Fibroblast of skin of right biceps (primary cell): Measurements from ENCODE around the gene ACO1.
"Not testable (repeated sequence)": the region's sequence is repeated elsewhere in the genome, so short reads cannot be mapped to it uniquely, and the experiment has no call there.

Source experiments
- DNase-seq: peaks from one replicate; pipeline ENCODE4 v3.0.0-alpha.2; 2013

The ACO1 gene

DNA sequence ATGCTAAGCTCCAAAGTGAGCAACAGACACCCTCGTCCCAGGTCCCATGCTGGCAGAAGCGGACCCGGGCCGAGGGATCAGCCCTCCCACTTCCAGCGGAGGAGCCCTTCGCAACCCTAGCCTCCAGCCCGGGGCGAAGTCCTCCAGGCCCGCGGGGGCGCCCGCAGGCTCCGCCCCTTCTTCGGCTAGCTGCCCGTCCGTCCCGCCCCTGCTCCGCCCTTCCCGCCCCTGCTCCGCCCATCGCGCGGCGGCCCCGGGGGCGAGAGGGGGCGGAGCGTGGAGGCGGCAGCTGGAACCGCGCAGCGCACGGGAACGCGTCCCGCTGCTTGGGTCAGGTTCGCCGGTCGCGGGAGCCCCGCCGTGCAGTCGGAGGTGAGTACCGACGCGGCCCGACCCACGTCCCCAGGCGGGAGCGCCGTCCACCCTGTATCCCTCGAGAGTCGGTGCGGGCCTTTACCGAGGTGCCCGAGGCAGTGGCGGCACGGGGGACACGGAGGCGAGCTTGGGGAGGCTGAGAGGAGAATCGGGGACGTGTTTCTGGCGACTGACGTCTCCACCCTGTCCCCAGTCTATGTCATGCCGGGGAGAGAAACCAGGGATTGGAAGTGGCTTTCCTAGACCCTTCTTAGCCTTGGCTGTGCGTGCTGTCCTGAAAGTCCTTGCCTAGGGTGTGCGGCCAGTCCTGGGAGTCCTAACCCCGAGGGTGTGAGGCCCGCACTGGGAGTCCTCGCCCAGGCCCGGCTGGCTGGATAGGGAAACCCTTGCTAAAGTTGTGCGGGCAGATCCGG lies at the start of gene ACO1:
TSS of gene ACO1 (plus strand) at position 280 of the 788 bp plus-strand sequence. CDS start 20,864 bp downstream, outside the sequence.
- peak; percentile 84 for DNase-seq

DNA sequence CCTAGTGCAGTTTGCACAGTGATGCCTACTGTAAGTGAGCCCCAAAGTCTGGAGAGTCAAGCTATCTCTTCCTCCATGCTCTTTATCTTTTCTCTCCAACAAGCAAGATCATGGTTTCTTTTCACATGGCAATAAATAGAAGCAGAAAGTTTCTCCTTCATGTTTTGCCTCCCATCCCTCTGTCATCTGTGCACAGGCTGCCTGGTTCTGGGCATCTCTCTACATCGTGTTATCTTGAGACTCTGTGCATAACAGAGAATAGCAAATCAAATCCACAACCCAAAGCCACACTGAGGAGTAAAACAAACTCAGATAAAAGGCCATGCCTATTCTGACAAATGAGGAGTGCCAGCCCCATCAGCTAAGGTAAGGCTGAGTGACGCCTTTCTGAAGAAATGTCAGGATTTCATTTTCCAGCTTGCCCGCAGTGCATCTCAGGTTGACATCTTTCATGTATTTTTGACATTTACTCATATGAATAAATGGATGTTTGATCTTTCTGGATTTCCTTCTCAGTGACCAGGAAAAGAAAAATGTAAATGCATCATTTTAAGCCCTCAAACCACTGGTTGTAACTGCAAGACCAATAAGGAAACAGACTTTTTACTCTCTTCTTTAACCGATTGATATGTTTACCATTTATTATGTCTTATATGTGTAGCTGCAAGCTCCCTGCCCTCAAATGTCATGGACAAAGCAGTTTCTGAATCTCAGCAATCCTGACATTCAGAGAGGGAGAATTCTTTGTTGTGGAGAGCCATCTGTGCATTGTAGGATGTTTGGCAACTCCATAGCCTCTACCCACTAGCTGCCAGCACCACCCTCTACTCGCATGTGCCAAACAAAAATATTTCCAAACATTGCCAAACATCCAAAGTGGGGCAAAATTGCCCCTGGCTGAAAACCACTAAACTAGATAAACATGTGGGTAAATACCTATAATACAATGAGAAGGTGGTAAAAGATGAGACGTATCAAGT lies 49.2 kb upstream of the ACO1 start:
- no peak for DNase-seq

DNA sequence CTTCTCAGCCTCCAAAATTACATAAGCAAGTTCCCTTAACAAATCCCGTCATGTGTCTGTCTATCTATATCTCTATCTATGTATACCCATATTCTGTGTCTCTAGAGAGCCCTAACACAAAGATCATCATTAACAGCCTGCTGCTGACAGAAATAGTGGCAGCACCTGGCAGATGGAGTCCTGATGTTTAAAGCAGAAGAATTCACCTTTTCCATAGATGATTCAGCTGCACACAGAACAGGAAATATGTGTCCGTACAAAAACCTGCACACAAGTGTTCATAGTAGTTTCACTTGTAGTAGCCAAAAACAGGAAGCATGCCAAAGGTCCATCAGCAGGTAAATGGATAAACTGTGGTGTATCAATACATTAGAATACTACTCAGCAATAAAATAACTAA lies 45.0 kb upstream of the ACO1 start:
- DNase-seq: no peak

DNA sequence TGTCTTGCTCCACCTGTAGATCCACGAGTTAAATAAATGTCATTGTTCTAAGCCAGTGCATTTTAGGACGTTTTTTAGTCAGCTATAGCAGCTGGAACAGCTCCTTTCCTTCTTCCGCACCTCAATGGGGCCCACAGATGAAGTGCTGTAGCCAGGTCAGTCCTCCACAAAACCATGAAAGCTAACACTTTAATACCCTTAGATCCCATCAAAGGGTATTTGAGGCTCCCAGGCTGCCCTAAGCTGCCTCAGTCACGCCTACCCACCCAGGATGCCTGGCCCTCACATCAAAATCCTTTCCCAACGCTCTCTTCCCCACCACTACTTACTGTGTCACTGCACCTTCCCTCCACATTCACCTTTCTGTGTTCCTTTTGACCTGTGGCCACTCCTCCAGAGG lies 44.1 kb upstream of the ACO1 start:
- DNase-seq: no peak

DNA sequence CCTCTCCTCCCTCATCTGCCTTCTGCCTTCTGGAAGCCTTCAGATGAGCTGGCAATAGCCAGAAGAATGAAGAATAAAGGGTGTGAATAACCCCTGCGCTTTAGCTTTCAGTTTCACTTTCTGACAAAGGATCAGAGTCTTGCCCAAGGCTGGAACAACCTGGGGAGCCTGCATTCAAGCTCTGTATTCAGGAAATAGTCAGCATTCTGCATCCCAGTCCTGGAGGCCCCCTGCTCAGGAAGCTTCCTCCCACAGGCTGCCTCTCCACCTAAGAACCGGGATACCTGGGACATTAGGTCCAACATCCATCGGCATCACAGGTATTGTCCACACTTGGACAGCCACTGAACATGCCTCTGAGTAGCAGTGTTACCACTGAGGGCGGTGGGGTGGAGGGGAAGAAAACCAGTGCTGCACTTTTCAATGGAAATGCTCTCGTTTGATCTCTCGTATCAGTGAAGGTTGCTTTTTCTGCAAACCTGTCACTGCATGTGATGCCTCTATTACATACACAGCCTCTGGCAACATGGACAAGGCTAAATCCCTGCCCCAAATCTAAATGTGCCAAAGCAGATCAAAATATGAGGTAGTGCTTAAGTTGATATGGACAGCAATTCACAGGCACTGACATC lies 39.8 kb upstream of the ACO1 start:
- DNase-seq: no peak

DNA sequence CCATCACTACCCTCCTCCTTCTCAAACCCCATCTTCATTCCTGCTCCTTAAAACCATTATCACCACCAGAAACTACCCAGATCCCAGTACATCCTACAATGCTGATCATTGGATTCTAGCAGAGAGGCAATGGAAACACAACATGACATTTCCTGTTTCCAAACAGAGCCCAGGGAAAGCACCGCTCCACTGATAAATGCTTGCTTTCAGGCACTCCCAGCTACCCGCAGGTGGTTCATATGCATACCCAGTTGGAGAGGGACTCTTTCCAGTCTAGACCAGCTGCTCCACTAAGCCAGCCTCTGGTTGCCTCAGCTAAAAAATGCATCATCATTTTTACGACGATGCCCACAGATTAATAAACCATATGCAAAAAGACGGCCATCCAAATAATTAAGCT lies 39.2 kb upstream of the ACO1 start:
- DNase-seq: no peak

DNA sequence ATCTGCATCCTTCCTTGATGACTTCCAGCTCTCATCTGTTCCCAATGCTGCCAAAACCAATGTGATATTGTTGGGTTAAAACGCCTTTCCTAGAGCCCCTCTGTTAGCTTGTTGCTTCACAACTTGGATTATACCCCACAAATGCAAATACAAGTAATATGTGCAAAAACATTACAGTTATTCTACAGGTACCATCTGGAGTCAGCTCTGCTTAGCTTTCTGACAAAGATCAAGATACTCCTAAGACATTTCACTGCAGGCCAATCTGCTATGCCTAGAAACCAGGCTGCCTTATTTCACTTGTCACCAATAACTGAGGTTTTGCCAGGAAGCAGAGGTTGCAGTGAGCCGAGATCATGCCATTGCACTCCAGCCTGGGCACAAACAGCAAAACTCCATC lies 36.9 kb upstream of the ACO1 start:
- DNase-seq: no peak

DNA sequence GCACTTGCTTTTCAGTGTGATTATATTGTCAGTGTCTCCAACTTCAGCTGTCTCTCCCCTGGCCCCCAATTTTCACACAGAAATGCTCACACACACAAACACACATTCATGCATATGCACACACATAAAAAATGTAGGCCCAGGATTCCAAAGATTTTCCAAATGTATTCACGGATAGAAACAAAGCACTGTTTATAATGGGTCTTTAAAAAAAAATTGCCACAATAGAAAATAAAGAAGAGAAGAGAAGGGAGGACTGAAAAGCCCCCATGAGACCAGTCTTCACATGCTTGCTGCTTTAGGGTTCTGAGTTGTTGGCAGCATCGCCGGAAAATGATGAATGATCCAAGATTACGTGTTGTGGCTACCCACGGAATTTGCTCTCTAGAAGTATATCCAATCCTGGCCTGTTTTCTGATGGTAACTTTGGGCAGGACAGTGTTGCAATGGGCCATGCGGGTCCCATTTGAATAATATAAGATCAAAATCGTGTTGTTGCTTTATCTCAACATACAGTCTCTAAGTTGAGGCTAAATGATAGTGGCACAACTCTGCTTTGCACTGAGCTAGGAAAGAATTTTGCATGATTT lies 36.2 kb upstream of the ACO1 start:
- DNase-seq: peak; percentile 5

DNA sequence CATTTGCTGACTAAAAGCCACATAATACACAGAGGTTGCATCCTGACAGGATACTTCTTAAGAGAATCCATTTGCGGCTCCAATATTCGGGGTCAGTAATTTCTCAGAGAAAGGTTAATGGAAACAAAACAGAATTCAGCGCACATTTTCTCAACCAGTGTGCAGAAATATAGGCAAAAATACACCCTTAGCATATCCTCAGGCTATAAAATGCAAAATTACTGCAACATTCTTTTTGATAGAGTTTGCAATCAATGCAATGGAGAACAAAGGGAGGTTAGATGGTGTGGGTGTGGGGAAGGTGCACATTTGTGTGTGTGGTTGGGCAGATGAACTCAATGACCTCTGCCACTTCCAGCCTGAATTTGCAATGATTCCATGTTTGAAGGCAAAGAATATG lies 35.4 kb upstream of the ACO1 start:
- DNase-seq: no peak

DNA sequence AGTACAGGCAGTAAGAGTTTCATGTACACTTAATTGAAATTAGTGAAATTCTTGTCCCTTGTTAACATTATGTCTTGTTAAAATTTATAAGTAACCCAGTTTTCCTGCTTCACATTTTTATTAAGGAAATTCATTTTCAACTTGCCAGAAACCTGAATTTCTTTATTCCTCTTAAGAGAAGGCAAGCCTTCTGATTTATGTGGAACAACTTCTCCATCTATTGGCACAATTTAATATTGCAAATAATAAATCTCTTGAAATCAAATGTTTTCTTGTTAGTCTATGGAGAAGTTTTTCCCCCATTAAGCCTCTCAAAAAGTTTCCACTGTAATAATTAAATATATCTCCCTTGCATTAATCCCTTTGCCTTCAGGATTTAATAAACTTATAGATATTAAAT lies 33.8 kb upstream of the ACO1 start:
- peak; percentile 1 for DNase-seq

DNA sequence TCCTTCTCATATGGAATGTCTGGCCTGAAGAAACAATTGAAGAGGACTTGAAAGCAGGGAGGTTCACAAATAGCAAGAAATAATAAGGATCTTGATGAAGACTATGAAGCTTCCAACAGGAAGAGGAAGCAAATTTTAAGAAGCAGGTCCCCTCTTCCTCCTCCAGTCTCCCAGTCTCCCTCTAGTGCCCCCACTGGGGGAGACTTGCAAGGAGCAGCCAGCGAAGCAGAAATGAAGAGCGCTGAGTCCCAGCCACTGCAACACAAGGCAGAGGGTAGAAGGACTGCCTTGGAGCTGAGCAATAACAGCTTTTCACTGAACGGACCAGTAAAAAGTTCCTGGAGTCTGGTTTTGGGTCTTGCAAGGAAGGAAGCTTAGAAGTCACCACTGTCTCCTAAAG lies 32.6 kb upstream of the ACO1 start:
- DNase-seq: no peak

DNA sequence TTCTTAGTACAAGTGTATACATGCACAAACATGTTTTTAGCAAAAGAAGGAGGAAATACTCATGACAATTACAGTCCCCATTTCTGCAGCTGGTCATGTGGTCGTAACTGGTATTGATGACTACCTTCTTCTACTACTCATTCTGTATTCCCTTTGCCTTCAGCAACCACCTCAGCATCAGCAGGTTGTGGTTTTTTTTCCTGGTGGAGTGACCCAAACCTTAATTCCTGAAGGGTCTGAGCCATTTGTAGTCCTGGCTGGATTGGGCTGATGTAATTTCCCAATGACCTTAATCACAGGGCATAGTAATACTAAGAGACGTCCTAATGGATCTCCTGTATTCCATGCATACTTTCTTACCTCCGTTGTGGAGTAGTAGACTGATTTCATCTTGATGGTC lies 31.0 kb upstream of the ACO1 start:
- not testable (repeated sequence) for DNase-seq

DNA sequence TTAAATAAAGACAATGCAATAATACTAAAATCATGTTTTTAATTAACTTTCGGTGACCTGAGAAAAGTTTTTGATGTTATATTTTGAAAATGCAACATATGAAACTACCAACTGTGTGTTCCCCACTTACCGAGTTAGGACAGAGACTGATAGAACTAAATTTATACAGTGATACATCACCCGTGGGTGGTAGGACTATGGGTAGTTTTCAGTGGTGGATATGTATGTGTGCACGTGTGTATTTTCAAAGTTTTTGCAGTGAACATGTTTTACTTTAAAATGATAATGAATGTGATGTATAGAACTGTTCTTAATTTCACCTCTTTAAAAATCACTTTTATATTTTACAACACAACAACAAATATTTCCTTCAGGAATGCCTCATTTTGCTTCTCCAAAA lies 25.0 kb upstream of the ACO1 start:
- DNase-seq: no peak

DNA sequence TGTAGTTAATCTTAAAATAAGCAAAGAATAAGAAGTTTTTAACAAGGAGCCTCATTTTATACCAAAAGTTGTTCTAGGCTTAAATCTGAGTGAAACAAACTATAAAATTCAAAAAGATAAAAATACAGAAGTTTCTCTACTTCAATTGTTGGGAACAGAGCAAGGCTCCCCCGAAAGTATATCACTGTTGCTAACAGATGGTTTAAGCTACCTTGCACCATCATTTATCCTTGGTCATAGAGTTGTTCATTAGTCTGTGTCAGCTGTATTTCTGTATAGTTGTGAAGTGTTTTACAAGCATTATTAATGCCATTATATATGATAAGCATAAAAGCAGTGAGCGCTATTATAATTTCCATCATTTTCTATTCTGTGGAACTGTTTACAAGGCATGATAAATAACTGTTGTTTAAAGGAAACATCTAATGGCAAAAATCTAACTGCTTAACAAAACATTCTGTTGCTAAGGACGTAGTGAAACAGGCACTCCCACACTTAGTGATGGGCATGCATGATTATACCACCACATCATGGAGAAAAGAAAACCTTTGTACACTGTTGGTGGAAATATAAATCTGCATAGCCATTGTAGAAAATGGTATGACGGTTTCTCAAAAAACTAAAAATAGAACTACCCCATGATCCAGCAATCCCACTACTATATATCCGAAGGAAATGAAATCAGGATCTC lies 23.3 kb upstream of the ACO1 start:
- DNase-seq: no peak

DNA sequence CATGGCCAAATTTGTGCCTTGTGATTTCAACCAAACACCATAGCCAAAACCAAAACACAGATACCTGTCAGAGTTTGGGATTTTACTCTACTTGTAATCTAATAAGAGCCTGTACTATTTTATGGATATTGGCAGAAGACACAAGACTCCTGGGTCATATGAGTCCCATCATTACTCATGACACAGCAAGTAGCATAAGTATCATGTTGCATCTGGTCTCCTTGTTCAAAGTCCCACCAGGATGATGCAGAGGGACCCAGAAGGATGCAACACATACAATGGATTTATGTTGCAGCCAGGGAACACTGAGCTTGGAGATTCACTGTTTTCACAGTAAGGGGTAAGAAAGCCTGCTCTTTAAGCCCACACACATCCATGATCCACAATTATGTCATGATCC lies 13.2 kb upstream of the ACO1 start:
- DNase-seq: no peak

DNA sequence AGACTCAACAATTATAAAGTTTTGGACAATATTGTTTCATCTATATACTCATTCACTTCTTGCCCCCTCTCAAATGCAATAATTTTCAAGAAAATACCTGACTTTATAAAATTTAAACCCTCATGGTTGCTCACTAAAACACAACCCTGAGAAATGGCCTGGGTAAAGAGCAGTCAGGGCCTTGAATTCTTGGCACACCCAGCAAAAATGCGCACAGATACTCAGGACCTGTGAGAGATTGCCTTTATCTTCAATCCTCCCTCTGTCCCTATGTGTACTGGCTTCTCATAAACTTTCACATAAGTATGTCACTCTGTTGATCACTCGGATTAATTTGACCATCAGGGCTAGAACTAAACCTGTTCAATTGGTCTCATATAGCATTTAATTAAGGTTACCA lies 12.8 kb upstream of the ACO1 start:
- DNase-seq: no peak

DNA sequence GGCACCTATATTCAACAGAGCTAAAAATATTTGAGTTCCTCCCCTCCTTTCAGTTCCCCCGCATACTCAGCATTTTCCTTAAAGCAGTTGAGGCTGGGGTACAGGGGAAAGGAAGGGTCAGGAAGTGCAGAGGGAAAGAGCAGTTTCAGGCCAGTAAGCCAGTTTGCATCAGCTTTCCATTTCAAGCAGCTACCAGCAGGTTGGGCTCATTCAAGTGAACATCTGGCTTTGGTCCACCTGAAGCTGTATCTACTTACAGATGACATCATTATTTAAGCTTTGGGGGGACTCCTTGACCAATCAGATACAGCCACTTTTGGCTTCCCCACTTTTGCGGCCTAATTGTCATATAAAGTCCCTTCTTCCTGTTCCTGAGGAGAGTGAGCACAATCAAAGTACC lies 8.2 kb upstream of the ACO1 start:
- no peak for DNase-seq

DNA sequence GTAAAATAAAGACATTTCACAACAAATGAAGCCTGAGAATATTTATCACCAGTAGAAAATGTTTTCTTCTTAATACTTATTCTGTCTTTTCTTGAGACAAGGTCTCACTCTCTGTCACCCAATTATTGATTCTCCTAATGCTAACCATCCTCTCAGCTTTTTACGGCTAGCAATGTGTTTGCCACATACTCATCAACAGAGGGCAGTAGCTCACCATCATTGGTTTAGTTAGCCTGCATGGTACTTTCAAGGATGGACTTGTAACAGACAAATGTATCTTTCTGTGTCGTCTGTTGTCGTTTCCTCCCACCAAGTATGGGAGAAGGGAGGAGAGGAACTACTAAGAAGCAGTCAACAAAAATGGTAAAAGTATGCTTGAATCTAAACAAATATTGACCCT lies 5.9 kb upstream of the ACO1 start:
- DNase-seq: peak; percentile 67

DNA sequence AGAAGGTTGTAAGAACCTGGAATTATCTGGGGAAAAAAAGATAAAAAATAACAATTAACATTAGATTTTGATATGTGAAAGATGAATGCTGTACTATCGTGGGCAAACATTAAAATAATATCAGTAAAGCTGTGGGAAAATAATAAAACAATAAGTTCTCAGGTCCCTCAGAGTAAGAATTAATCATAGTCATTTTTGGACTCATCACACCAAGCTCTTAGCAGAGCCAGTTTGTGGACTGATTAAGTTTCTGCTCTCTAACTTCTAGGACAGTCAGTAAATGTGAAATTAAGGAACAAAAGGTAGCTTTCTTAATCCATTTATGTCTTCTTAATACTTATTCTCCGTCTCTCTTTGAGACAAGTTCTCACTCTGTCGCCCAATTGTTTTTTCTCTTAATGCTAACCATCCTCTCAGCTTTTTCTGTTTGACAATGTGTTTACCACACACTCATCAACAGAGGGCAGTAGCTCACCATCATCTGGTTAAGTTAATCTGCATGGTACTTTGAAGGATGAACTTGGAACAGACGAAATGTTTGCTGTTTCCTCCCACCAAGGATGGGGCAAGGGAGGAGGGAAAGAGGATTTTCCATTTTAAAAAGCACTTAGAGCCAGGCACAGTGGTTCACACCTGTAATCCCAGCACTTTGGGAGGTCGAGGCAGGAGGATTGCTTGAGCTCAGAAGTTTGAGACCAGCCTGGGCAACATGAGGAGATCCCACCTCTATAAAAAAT lies 5.3 kb upstream of the ACO1 start:
- peak; percentile 76 for DNase-seq

DNA sequence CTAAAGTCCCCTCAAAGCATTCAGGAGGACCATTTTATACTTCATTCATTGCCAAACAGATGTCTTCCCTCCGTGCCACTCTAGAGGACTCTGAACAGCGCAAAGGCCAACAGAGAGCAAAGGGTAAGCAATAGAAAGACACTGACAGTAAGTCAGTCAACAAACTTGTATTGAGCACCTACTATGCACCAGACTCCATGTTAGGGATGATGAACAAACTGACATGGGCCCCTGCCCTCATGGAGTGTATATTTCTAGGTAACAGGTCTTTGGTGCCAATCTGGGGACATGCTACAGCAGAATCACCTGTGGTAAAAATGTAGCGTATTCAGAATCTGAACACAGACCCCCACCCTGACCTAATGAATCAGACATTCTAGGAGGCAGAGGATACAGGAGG lies 3.5 kb upstream of the ACO1 start:
- DNase-seq: no peak

DNA sequence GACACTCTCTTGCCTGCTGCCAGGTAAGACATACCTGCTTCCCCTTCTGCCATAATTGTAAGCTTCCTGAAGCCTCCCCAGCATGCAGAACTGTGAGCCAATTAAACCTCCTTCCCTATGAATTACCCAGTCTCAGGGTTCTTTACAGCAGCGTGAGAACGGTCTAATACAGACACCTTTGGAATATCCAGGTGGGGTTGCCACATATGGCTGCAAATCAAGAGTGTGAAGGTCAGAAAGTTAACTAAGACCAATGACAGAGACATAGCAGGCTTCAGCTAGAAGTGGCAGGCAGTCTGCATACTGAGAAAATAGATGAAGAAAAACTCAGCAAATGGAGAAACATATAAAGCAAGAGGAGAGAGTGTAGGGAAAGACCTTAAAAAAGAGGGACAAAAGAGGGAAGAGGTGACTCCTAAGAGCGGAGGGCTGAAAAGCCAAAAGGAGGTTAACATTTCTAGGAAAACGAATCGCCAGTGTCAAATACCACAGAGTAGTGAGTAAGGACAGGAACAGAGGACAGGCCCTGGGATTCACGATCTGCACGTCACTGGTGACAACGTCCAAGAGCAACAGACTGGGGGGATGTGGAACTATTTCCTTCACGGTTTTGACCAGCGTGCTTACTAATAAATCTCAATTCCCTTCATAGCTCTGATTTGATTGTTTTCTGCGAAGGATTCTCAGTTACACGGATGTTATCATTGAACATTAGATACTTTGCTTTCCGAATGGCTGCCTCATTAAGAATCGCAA lies 1.7 kb upstream of the ACO1 start:
- DNase-seq: no peak
